DMS79 (cell line): Measurements from ENCODE around the gene OR2D2.
"Not testable (repeated sequence)": the region's sequence is repeated elsewhere in the genome, so short reads cannot be mapped to it uniquely, and the experiment has no call there.

Source experiments
- DNase-seq: peaks from one replicate; lab custom pipeline; 2025; lab: John Stamatoyannopoulos, UW

Gene OR2D2

GRCh38 chr11:6876914-6877313 lies 15.4 kb downstream of the OR2D2 start:
- DNase-seq = no peak

- DNase-seq = no peak
These were observed 16.0 kb downstream of the OR2D2 start, which contains the start of gene OR10A4 for GRCh38 chr11:6876325-6876724. Gene OR10A4, plus strand, starts transcription at chr11:6876625. Its CDS starts 23 bp downstream, at chr11:6876648.

GRCh38 chr11:6875761-6876160 lies 16.5 kb downstream of the OR2D2 start:
- DNase-seq = no peak

- DNase-seq = no peak
These were observed 21.0 kb downstream of the OR2D2 start for GRCh38 chr11:6871278-6871677.

GRCh38 chr11:6864438-6864837 lies 27.9 kb downstream of the OR2D2 start:
- DNase-seq = no peak

- no peak for DNase-seq
These were observed 29.3 kb downstream of the OR2D2 start, which contains the start of gene OR10A2 for GRCh38 chr11:6862961-6863360. Gene OR10A2, plus strand, starts transcription at chr11:6863057. Its CDS starts 6,698 bp downstream, at chr11:6869755.

- DNase-seq = no peak
These were observed 35.4 kb downstream of the OR2D2 start for GRCh38 chr11:6856871-6857270.

- DNase-seq = no peak
These were observed 36.2 kb downstream of the OR2D2 start for GRCh38 chr11:6855971-6856541.

- DNase-seq = not testable (repeated sequence)
These were observed 37.5 kb downstream of the OR2D2 start for GRCh38 chr11:6854801-6855200.

- DNase-seq = no peak
These were observed 41.8 kb downstream of the OR2D2 start for GRCh38 chr11:6850526-6850925.

- no peak for DNase-seq
These were observed 46.9 kb downstream of the OR2D2 start, which contains the start of gene OR10A5 for GRCh38 chr11:6845383-6845782. Gene OR10A5, plus strand, starts transcription at chr11:6845683. Its CDS starts 0 bp downstream, at chr11:6845683.

- no peak for DNase-seq
These were observed 47.9 kb downstream of the OR2D2 start for GRCh38 chr11:6844356-6844755.

- no peak for DNase-seq
These were observed 48.6 kb downstream of the OR2D2 start for GRCh38 chr11:6843670-6844069.

GRCh38 chr11:6841694-6842093 lies 50.6 kb downstream of the OR2D2 start:
- no peak for DNase-seq
